ENCODE data around the gene LRRC46. TPM values are rescaled to one million over a fixed set of nuclear protein-coding genes. Genes with fewer than 3 reads are reported as not detected.

The LRRC46 gene
- total RNA-seq, 1 donor from 2014 or later = 11.6 TPM

- ATAC-seq = peak; percentile 91 to 97
- Histone ChIP-seq H3K36me3 (no peaks in the 10 kb centered on the region), H3K27ac (peak within 1 kb of the TSS; percentile 64), H3K4me3 (peak within 1 kb of the TSS; percentile 53), H3K27me3 (ENCODE audit: low read depth) (peaks cover 88% of the 10 kb centered on the region), H3K4me1 (peaks cover 31% of the 10 kb centered on the region), H3K9me3 (no peaks in the 10 kb centered on the region)
- peak; percentile 84 for DNase-seq
- intact Hi-C loops (cut with DNase I) = no loop called here
- TF ChIP-seq, protein P1, sequence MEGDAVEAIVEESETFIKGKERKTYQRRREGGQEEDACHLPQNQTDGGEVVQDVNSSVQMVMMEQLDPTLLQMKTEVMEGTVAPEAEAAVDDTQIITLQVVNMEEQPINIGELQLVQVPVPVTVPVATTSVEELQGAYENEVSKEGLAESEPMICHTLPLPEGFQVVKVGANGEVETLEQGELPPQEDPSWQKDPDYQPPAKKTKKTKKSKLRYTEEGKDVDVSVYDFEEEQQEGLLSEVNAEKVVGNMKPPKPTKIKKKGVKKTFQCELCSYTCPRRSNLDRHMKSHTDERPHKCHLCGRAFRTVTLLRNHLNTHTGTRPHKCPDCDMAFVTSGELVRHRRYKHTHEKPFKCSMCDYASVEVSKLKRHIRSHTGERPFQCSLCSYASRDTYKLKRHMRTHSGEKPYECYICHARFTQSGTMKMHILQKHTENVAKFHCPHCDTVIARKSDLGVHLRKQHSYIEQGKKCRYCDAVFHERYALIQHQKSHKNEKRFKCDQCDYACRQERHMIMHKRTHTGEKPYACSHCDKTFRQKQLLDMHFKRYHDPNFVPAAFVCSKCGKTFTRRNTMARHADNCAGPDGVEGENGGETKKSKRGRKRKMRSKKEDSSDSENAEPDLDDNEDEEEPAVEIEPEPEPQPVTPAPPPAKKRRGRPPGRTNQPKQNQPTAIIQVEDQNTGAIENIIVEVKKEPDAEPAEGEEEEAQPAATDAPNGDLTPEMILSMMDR (IDR thresholded peaks at IDR 0.05) = peak; percentile 18
Observed at GRCh38 chr17:47850692-47851573, 19.5 kb downstream of the LRRC46 start, which contains the start of gene SP6. TSS of gene SP6 (minus strand) at chr17:47851163. CDS start at chr17:47848429, 2,734 bp downstream.

- Histone ChIP-seq H3K4me1 (peaks cover 28% of the 10 kb centered on the region), H3K4me3 (no peak overlapping the region), H3K36me3 (no peaks in the 10 kb centered on the region), H3K27ac (no peak overlapping the region), H3K27me3 (ENCODE audit: low read depth) (peaks cover 81% of the 10 kb centered on the region), H3K9me3 (no peaks in the 10 kb centered on the region)
- no peak for ATAC-seq
- intact Hi-C loops (cut with DNase I) = no loop called here
- TF ChIP-seq, protein P1 (IDR thresholded peaks at IDR 0.05) = no peak
- DNase-seq = no peak
Observed at GRCh38 chr17:47851764-47852112, 20.3 kb downstream of the LRRC46 start.

- no peak for DNase-seq
- ATAC-seq = no peak
- Histone ChIP-seq H3K9me3 (no peaks in the 10 kb centered on the region), H3K4me3 (no peak overlapping the region), H3K4me1 (peaks cover 22% of the 10 kb centered on the region), H3K27ac (no peak overlapping the region), H3K36me3 (no peaks in the 10 kb centered on the region), H3K27me3 (ENCODE audit: low read depth) (peaks cover 79% of the 10 kb centered on the region)
- intact Hi-C loops (cut with DNase I) = no loop called here
- TF ChIP-seq, protein P1 (IDR thresholded peaks at IDR 0.05) = no peak
Observed at GRCh38 chr17:47852113-47852949, 20.9 kb downstream of the LRRC46 start.

DNA sequence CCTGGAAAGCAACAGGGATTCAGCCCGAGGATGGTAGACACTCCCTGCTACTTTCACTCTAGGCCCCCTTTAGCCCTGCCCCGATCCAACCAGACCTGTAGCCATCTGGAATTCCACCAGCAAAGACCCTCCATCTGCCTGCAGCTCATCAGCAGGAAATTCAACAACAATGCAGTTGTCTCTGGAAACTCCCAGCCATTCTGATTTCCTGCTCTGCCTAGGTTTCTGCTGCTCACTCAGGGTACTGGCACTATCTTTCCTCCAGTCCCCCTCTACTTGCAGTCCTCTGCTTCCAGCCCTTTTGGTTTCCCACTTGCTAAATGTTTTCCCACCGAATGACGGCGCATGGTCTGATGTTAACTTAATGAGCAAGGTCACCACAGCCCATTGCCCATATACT lies 22.1 kb downstream of the LRRC46 start:
- Histone ChIP-seq H3K27ac (no peak overlapping the region), H3K36me3 (no peaks in the 10 kb centered on the region), H3K4me1 (peaks cover 21% of the 10 kb centered on the region), H3K4me3 (no peak overlapping the region), H3K9me3 (no peaks in the 10 kb centered on the region), H3K27me3 (ENCODE audit: low read depth) (peaks cover 66% of the 10 kb centered on the region)
- intact Hi-C loops (cut with DNase I) = no loop called here
- no peak for DNase-seq
- ATAC-seq = no peak
- TF ChIP-seq, protein P1 (IDR thresholded peaks at IDR 0.05) = no peak

GRCh38 chr17:47855737-47856136 lies 24.3 kb downstream of the LRRC46 start:
- peak overlapping the region; percentile 58 for H3K27ac ChIP-seq
- no peak for ATAC-seq

More at GRCh38 chr17:47855737-47856136, 24.3 kb downstream of the LRRC46 start:
- H3K4me3 ChIP-seq = peak overlapping the region; percentile 21
- intact Hi-C loops (cut with DNase I) = no loop called here
- DNase-seq = no peak
- TF ChIP-seq, protein P1 (IDR thresholded peaks at IDR 0.05) = no peak
- H3K4me1 ChIP-seq = peaks cover 16% of the 10 kb centered on the region
- H3K36me3 ChIP-seq = no peaks in the 10 kb centered on the region
- peaks cover 47% of the 10 kb centered on the region for H3K27me3 ChIP-seq (ENCODE audit: low read depth)
- H3K9me3 ChIP-seq = no peaks in the 10 kb centered on the region
